IMR-90 (cell line): ENCODE data around the gene ILF3. TPM values are rescaled to one million over a fixed set of nuclear protein-coding genes. Genes with fewer than 3 reads are reported as not detected.

Experiments used
- ATAC-seq: fragments of 200-7000 bp; cut with Tn5 transposase; 2 replicates; pipeline ENCODE4 v1.9.1; 2020; ENCODE audit warnings: low read depth, mild to moderate bottlenecking, moderate library complexity
- BruUV-seq: library from RNA; stranded (reverse); fragments of 400-500 nt; replicated peaks from 2 replicates; lab custom pipeline; 2021; lab: Mats Ljungman, UMichigan
- CTCF ChIA-PET: fragments of 300-600 bp; formaldehyde crosslinking; extraction: SDS; loops from one replicate; lab custom pipeline; 2021; ENCODE audit warnings: antibody characterized with exemption; lab: Yijun Ruan, JAX
- POLR2A ChIA-PET: fragments of 300-600 bp; sonication (Branson Sonifier 250); formaldehyde crosslinking; loops from one replicate; lab custom pipeline; 2022; ENCODE audit warnings: antibody characterized with exemption; ENCODE audit not compliant: unreplicated experiment; lab: Charles Lee
- DNase-seq: peaks from one replicate; pipeline ENCODE4 v3.0.0; 2013
- H2AFZ ChIP-seq: replicated peaks from 2 replicates; pipeline ENCODE3; 2013; ENCODE audit warnings: low read length, mild to moderate bottlenecking; ENCODE audit not compliant: poor library complexity
- H2AK5ac ChIP-seq: 2 replicates; pipeline ENCODE4 v1.6.1; 2013; ENCODE audit warnings: low read depth, low read length, inconsistent platforms
- H2AK9ac ChIP-seq: replicated peaks from 2 replicates; pipeline ENCODE3; 2013; ENCODE audit warnings: mild to moderate bottlenecking, low read depth, low read length, moderate library complexity; ENCODE audit not compliant: poor library complexity
- H2BK120ac ChIP-seq: 2 replicates; pipeline ENCODE4 v1.6.1; 2013; ENCODE audit warnings: low read depth, low read length, inconsistent platforms
- H2BK15ac ChIP-seq: 3 replicates; pipeline ENCODE4 v1.6.1; 2013; ENCODE audit warnings: low read depth, low read length, inconsistent platforms
- H2BK20ac ChIP-seq: 2 replicates; pipeline ENCODE4 v1.6.1; 2013; ENCODE audit warnings: low read depth, mild to moderate bottlenecking, inconsistent platforms, low read length, moderate library complexity
- H2BK5ac ChIP-seq: 2 replicates; pipeline ENCODE4 v1.6.1; 2013; ENCODE audit warnings: mild to moderate bottlenecking, low read depth, low read length, inconsistent platforms; ENCODE audit not compliant: poor library complexity, severe bottlenecking
- H3K14ac ChIP-seq: replicated peaks from 2 replicates; pipeline ENCODE4 v1.6.1; 2013; ENCODE audit warnings: low read depth, low read length, inconsistent platforms
- H3K18ac ChIP-seq: 2 replicates; pipeline ENCODE4 v1.6.1; 2013; ENCODE audit warnings: low read depth, low read length, control low read depth
- H3K23ac ChIP-seq: 2 replicates; pipeline ENCODE4 v1.6.1; 2013; ENCODE audit warnings: low read depth, low read length, inconsistent platforms
- H3K27ac ChIP-seq: 2 replicates; pipeline ENCODE4 v1.5.1; 2013; ENCODE audit warnings: mild to moderate bottlenecking, control low read depth, low read length; ENCODE audit not compliant: insufficient read depth
- H3K27me3 ChIP-seq: 2 replicates; pipeline ENCODE4 v1.6.1; 2013; ENCODE audit warnings: low read length; ENCODE audit not compliant: control insufficient read depth, insufficient read depth
- H3K36me3 ChIP-seq: 2 replicates; pipeline ENCODE4 v1.6.1; 2013; ENCODE audit warnings: low read length, mixed read lengths; ENCODE audit not compliant: control insufficient read depth, insufficient read depth
- H3K4ac ChIP-seq: 2 replicates; pipeline ENCODE4 v1.6.1; 2013; ENCODE audit warnings: low read depth, low read length, inconsistent platforms
- H3K4me1 ChIP-seq: 2 replicates; pipeline ENCODE4 v1.6.1; 2013; ENCODE audit warnings: low read length, mixed read lengths; ENCODE audit not compliant: control insufficient read depth, insufficient read depth
- H3K4me2 ChIP-seq: 2 replicates; pipeline ENCODE4 v1.6.1; 2013; ENCODE audit warnings: low read depth, mild to moderate bottlenecking, control low read depth, low read length, moderate library complexity
- H3K4me3 ChIP-seq: 2 replicates; pipeline ENCODE4 v1.5.1; 2013; ENCODE audit warnings: low read depth, mild to moderate bottlenecking, control low read depth, low read length, moderate library complexity; ENCODE audit not compliant: insufficient read depth
- H3K56ac ChIP-seq: 2 replicates; pipeline ENCODE4 v1.6.1; 2013; ENCODE audit warnings: low read length, inconsistent platforms; ENCODE audit not compliant: insufficient read depth; ENCODE audit errors: extremely low read depth
- H3K79me1 ChIP-seq, 2 experiments: 2 replicates each; pipeline ENCODE4 v1.6.1; 2013; ENCODE audit warnings: low read length in 2 of 2, inconsistent platforms in 1 of 2, low read depth in 1 of 2
- H3K9ac ChIP-seq: 2 replicates; pipeline ENCODE4 v1.6.1; 2013; ENCODE audit warnings: low read depth, low read length, control low read depth
- H3K9me1 ChIP-seq: 2 replicates; pipeline ENCODE4 v1.6.1; 2013; ENCODE audit warnings: low read length, inconsistent platforms; ENCODE audit not compliant: insufficient read depth
- H3K9me3 ChIP-seq: 2 replicates; pipeline ENCODE4 v1.6.1; 2013; ENCODE audit warnings: low read length; ENCODE audit not compliant: control insufficient read depth, insufficient read depth
- H4K20me1 ChIP-seq: 2 replicates; pipeline ENCODE4 v1.6.1; 2013; ENCODE audit warnings: low read length, inconsistent platforms; ENCODE audit not compliant: insufficient read depth
- H4K5ac ChIP-seq: 2 replicates; pipeline ENCODE4 v1.6.1; 2013; ENCODE audit warnings: mild to moderate bottlenecking, low read depth, low read length, control low read depth
- H4K8ac ChIP-seq, 2 experiments: 2 replicates each; pipeline ENCODE4 v1.6.1; 2013; ENCODE audit warnings: low read depth in 2 of 2, low read length in 2 of 2, control low read depth in 1 of 2, inconsistent platforms in 1 of 2
- H4K91ac ChIP-seq: 2 replicates; pipeline ENCODE4 v1.6.1; 2013; ENCODE audit warnings: low read depth, low read length, inconsistent platforms; ENCODE audit not compliant: insufficient read depth
- FOS ChIP-seq: fragments of 150-350 bp; IDR thresholded peaks from 2 replicates; pipeline ENCODE4 v1.6.1; 2016; ENCODE audit warnings: low read depth, low read length
- POLR2A ChIP-seq: IDR thresholded peaks from 2 replicates; pipeline ENCODE4 v1.6.1; 2012; ENCODE audit warnings: mild to moderate bottlenecking, low read depth, low read length
- WGBS, 2 experiments: methylation state at CpG; one replicate each; pipeline versions ENCODE4 v1.1.5 to v1.1.7; 2013; ENCODE audit warnings: missing lambda C conversion rate in 2 of 2; ENCODE audit not compliant: insufficient read length in 1 of 2; ENCODE audit errors: extremely low coverage in 2 of 2; 5-methylcytosine and 5-hydroxymethylcytosine counted together
- dilution Hi-C: fragments of 300-500 bp; cut with HindIII; formaldehyde crosslinking; loops from one replicate; pipeline ENCODE4 v1.14.3; 2018; ENCODE audit warnings: low sequenced_read_pairs; ENCODE audit not compliant: unreplicated experiment
- in situ Hi-C: fragments of 300-500 bp; cut with MboI; formaldehyde crosslinking; loops from 3 replicates; pipeline ENCODE4 v1.14.3; 2019; ENCODE audit warnings: low sequenced_read_pairs, inconsistent platforms, mixed read lengths
- intact Hi-C: fragments of 100-400 bp; cut with micrococcal nuclease; formaldehyde crosslinking; loops from 2 replicates; pipeline ENCODE4 v1.10.0; 2022
- polyA plus RNA-seq, 3 experiments: library from polyadenylated mRNA; depleted of rRNA; stranded (reverse); fragments of >200 nt; gene quantifications; 2 replicates each; pipeline ENCODE4 v1.2.3, GENCODE V29; 2012; ENCODE audit warnings: low replicate concordance in 1 of 3
- total RNA-seq: library from RNA; depleted of rRNA; stranded (reverse); fragments of >200 nt; gene quantifications from 2 replicates; pipeline ENCODE4 v1.2.3, GENCODE V29; 2012

ILF3 gene
- total and polyA plus RNA-seq, 2 of the 4 experiments (the other 2 are of a cell fraction), result 120 to 166 TPM

- no peak overlapping the region for H3K56ac ChIP-seq
- POLR2A ChIA-PET, result no interaction called here
- CTCF ChIA-PET, result no interaction called here
- H3K18ac ChIP-seq, result no peak overlapping the region
- no peak overlapping the region for H4K91ac ChIP-seq
- no peak overlapping the region for H3K4ac ChIP-seq
- no peak overlapping the region for H2BK15ac ChIP-seq
- H3K79me1 ChIP-seq, result peaks cover 39 to 66% of the 10 kb centered on the region in 2 experiments
- no peak overlapping the region for H2BK120ac ChIP-seq
- H2AK5ac ChIP-seq, result no peak overlapping the region
- dilution Hi-C loops, result no loop called here
- BruUV-seq, result no TSS peak
- no peak overlapping the region for H3K9ac ChIP-seq
- no peak overlapping the region for H2BK5ac ChIP-seq
- H3K9me1 ChIP-seq, result peaks cover 3% of the 10 kb centered on the region; the same call in 1 of the 2 replicates
- TF ChIP-seq POLR2A (no peak), FOS (no peak)
- H3K36me3 ChIP-seq, result peaks cover 91% of the 10 kb centered on the region
- no peak overlapping the region for H4K8ac ChIP-seq
- no peak overlapping the region for H3K27ac ChIP-seq
- WGBS, 2 experiments, result 93% methylated on average over 10 of the region's 31 CpGs; no CpG with 5 or more reads in 1 of the 2 experiments
- peaks cover 74% of the 10 kb centered on the region for H4K20me1 ChIP-seq
- no peak overlapping the region for H3K4me3 ChIP-seq
- H4K5ac ChIP-seq, result no peak overlapping the region
- H3K14ac ChIP-seq, result no peak overlapping the region
- no peaks in the 10 kb centered on the region for H3K27me3 ChIP-seq
- H3K9me3 ChIP-seq, result no peaks in the 10 kb centered on the region
- no peak overlapping the region for H3K4me2 ChIP-seq
- no peaks in the 10 kb centered on the region for H3K4me1 ChIP-seq
- H2AK9ac ChIP-seq, result peak overlapping the region; percentile 68
- no peak overlapping the region for H3K23ac ChIP-seq
- H2BK20ac ChIP-seq, result no peak overlapping the region
- intact Hi-C loops, result no loop called here
- H2AFZ ChIP-seq, result no peak overlapping the region
- in situ Hi-C loops, result no loop called here
- peak; percentile 28 for DNase-seq
- no peak for ATAC-seq
Observed at GRCh38 chr19:10686661-10687517, 32.7 kb downstream of the ILF3 start.
